Stomach (tissue), 19 donors: ENCODE data around the gene GAS2. TPM values are rescaled to one million over a fixed set of nuclear protein-coding genes. Genes with fewer than 3 reads are reported as not detected.

ENCODE experiments used
- DNase-seq, 2 donors: peaks; one replicate each; pipeline versions ENCODE4 v3.0.0 to v3.0.0-alpha.2; 2013 to 2019
- H3K27ac ChIP-seq, 5 donors: fragments of 200-600 bp in 4 of 5; sonication (generic) in 4 of 5; one replicate each; pipeline ENCODE4 v1.5.1; 2013 to 2019; ENCODE audit warnings: mild to moderate bottlenecking in 1 of 5, moderate library complexity in 1 of 5
- H3K27me3 ChIP-seq, 3 donors: fragments of 200-600 bp; sonication (generic); one replicate each; pipeline ENCODE4 v1.5.1; 2017 to 2019; ENCODE audit warnings: mixed run types in 1 of 3
- H3K36me3 ChIP-seq, 4 donors: fragments of 200-600 bp; sonication (generic); 1 replicate in 3 of 4; 2 replicates in 1 of 4; pipeline ENCODE4 v1.5.1; 2016 to 2019
- H3K4me1 ChIP-seq, 4 donors: fragments of 200-600 bp; sonication (generic); one replicate each; pipeline ENCODE4 v1.5.1; 2016 to 2019
- H3K4me3 ChIP-seq, 4 donors: fragments of 200-600 bp; sonication (generic) in 3 of 4; one replicate each; pipeline ENCODE4 v1.5.1; 2016 to 2019; ENCODE audit warnings: mild to moderate bottlenecking in 1 of 4
- H3K9me3 ChIP-seq, 4 donors: fragments of 200-600 bp; sonication (generic); one replicate each; pipeline ENCODE4 v1.5.1; 2016 to 2019
- EP300 ChIP-seq: sonication (generic); formaldehyde crosslinking; IDR thresholded peaks from one replicate; pipeline ENCODE4 v1.6.1; 2017; ENCODE audit warnings: antibody characterized with exemption
- POLR2A ChIP-seq, 4 donors: fragments of 450-650 bp; IDR thresholded peaks; one replicate each; pipeline ENCODE4 v1.6.1; 2016; ENCODE audit warnings: antibody characterized with exemption in 4 of 4, control low read depth in 2 of 4, mild to moderate bottlenecking in 1 of 4, moderate library complexity in 1 of 4
- POLR2AphosphoS5 ChIP-seq, 3 donors: sonication (generic); formaldehyde crosslinking; IDR thresholded peaks; one replicate each; pipeline ENCODE4 v1.6.1; 2016; ENCODE audit warnings: antibody characterized with exemption in 3 of 3
- WGBS, 5 donors: extraction: QIAGEN DNeasy Blood & Tissue Kit in 3 of 5; methylation state at CpG; one replicate each; pipeline versions ENCODE4 v1.1.5 to v1.1.7; 2013 to 2018; 5-methylcytosine and 5-hydroxymethylcytosine counted together
- intact Hi-C: fragments of 100-400 bp; cut with DNase I; formaldehyde crosslinking; loops from one replicate; pipeline ENCODE4 v1.15.1; 2023; ENCODE audit warnings: low total_unique reads
- long read RNA-seq, 10 donors: transcript quantifications; one replicate each; lab custom pipeline, GENCODE V29; 2026
- polyA plus RNA-seq, 3 donors: library from polyadenylated mRNA; stranded (reverse); fragments of 200-250 nt; gene quantifications; one replicate each; pipeline ENCODE4 v1.2.3, GENCODE V29; 2013
- total RNA-seq, 5 donors: library from RNA; depleted of rRNA; stranded (reverse); fragments of >200 nt; gene quantifications; one replicate each; pipeline versions ENCODE4 v1.1.0 to v1.2.3, GENCODE V29; 2014 to 2016
- TF ChIP-seq, protein P1 (sequence below), 7 experiments: fragments of 450-650 bp in 4 of 7; fragments of 200-600 bp in 3 of 7; sonication (generic) in 3 of 7; IDR thresholded peaks; one replicate each; pipeline ENCODE4 v1.5.1; 2016 to 2019; ENCODE audit warnings: antibody characterized with exemption in 7 of 7, control low read depth in 2 of 7, mild to moderate bottlenecking in 1 of 7
- donor health status: healthy with polysubstance abuse.
- donor health status: Bipolar disorder and iron deficiency.
- donor health status: healthy.

GAS2 gene
- total RNA-seq (10 to 100 TPM in 2 of 5 donors, 1 to 10 TPM in 2, under 1 TPM in 1; 0.45 to 39.4 (median 4.8) TPM), polyA plus RNA-seq (1 to 10 TPM; 1.6 to 4.0 (median 1.9) TPM)
- long read RNA-seq, donor 1 = 0 reads
- long read RNA-seq, donor 2, partial matches to known transcripts = 0 of 4 reads
- long read RNA-seq, donor 2, other reads (novel, unspliced or antisense) = 0 of 4 reads
- long read RNA-seq, donor 3, partial matches to known transcripts = 0 of 3 reads
- long read RNA-seq, donor 3, other reads (novel, unspliced or antisense) = 0 of 3 reads
- long read RNA-seq, donor 4 = 0 reads
- long read RNA-seq, donor 5, transcript GAS2-211 (1 exons, 895 nt) = major isoform, 7 of 12 reads
- long read RNA-seq, donor 5, transcript GAS2-202 (8 exons, 2,286 nt) = minor isoform, 5 of 12 reads
- long read RNA-seq, donor 5, partial matches to known transcripts = 0 of 12 reads
- long read RNA-seq, donor 5, other reads (novel, unspliced or antisense) = 0 of 12 reads
- long read RNA-seq, donor 6, transcript GAS2-211 (1 exons, 895 nt) = major isoform, 13 of 16 reads
- long read RNA-seq, donor 6, partial matches to known transcripts = 0 of 16 reads
- long read RNA-seq, donor 6, other reads (novel, unspliced or antisense) = 0 of 16 reads
- long read RNA-seq, donor 7, transcript GAS2-211 (1 exons, 895 nt) = major isoform, 5 of 5 reads
- long read RNA-seq, donor 7, partial matches to known transcripts = 0 of 5 reads
- long read RNA-seq, donor 7, other reads (novel, unspliced or antisense) = 0 of 5 reads
- long read RNA-seq, donor 8, transcript GAS2-211 (1 exons, 895 nt) = major isoform, 6 of 20 reads
- long read RNA-seq, donor 8, partial matches to known transcripts = 13 of 20 reads
- long read RNA-seq, donor 8, other reads (novel, unspliced or antisense) = 0 of 20 reads
- long read RNA-seq, donor 9 = 0 reads
- long read RNA-seq, donor 10, transcript GAS2-211 (1 exons, 895 nt) = major isoform, 8 of 13 reads
- long read RNA-seq, donor 10, partial matches to known transcripts = 5 of 13 reads
- long read RNA-seq, donor 10, other reads (novel, unspliced or antisense) = 0 of 13 reads

DNA sequence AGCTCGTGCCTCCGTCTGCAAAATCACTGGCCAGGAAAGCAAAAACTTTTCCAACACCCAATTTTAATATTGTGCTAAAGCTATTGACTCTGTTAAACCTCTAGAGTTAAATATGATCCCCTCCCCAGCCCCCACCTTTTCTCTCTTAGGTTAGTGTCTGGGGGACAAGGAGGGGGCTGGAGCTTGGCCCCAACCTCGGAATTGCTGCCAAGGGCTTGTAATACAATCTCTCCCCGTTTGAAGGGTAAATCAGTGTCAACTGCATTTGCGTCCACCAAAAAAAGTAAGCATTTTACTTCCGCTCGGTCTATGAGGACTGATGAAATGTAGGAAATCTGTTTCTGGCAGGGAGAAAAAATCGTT lies at the start of gene GAS2:
Gene GAS2, plus strand, starts transcription at position 287 of the 363 bp plus-strand sequence. CDS start 8,259 bp downstream, outside the sequence.
- Histone ChIP-seq H3K4me3 (peak within 1 kb of the TSS; percentile 48 to 56 (median 50)), H3K27ac (peak within 1 kb of the TSS; percentile 25 to 75 (median 45)), H3K4me1 (peaks cover 6 to 18% (median 10%) of the 10 kb centered on the region in 4 donors), H3K27me3 (peaks cover 0 to 25% (median 14%) of the 10 kb centered on the region in 3 donors), H3K36me3 (no peaks in the 10 kb centered on the region), H3K9me3 (no peaks in the 10 kb centered on the region)
- TF ChIP-seq, protein P1, sequence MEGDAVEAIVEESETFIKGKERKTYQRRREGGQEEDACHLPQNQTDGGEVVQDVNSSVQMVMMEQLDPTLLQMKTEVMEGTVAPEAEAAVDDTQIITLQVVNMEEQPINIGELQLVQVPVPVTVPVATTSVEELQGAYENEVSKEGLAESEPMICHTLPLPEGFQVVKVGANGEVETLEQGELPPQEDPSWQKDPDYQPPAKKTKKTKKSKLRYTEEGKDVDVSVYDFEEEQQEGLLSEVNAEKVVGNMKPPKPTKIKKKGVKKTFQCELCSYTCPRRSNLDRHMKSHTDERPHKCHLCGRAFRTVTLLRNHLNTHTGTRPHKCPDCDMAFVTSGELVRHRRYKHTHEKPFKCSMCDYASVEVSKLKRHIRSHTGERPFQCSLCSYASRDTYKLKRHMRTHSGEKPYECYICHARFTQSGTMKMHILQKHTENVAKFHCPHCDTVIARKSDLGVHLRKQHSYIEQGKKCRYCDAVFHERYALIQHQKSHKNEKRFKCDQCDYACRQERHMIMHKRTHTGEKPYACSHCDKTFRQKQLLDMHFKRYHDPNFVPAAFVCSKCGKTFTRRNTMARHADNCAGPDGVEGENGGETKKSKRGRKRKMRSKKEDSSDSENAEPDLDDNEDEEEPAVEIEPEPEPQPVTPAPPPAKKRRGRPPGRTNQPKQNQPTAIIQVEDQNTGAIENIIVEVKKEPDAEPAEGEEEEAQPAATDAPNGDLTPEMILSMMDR (IDR thresholded peaks at IDR 0.05) = no peak
- TF ChIP-seq EP300 (no peak), POLR2AphosphoS5 (IDR thresholded peaks at IDR 0.05) (no peak), POLR2A (IDR thresholded peaks at IDR 0.05) (no peak)
- intact Hi-C loops = no loop called here
- no peak for DNase-seq
- 2 to 8% (median 3%) methylated on average over 8 of the region's 8 CpGs for WGBS, 5 donors

DNA sequence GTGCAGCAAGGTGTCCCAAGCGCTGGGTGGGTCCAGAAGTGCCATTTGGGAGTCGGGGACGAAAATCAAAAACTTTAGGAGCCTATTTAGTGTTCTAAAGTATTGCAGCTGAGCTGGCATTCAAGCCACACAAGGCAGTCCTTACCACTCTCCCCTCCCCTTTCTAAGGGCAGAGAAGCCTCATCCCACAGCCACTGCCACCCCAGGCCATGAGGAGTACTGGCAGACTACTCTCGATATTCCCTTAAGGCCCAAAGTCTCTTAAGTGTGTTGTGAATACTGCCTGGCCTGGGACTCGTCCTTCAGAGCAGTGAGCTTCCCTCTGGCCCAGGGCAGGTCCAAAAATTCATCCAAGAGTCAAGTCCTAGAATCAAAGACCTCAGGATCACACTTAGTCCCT lies 48.5 kb upstream of the GAS2 start:
- H3K4me1 ChIP-seq = peaks cover 0 to 3% (median 0%) of the 10 kb centered on the region in 4 donors
- TF ChIP-seq EP300 = no peak
- TF ChIP-seq POLR2AphosphoS5 (IDR thresholded peaks at IDR 0.05) = no peak
- TF ChIP-seq, protein P1 (IDR thresholded peaks at IDR 0.05) = no peak
- TF ChIP-seq POLR2A (IDR thresholded peaks at IDR 0.05) = no peak
- no peak for DNase-seq
- WGBS, 5 donors = 85 to 94% (median 89%) methylated on average over 5 of the region's 5 CpGs
- H3K36me3 ChIP-seq = no peaks in the 10 kb centered on the region
- H3K4me3 ChIP-seq = no peak overlapping the region
- no peaks in the 10 kb centered on the region for H3K9me3 ChIP-seq
- intact Hi-C loops = no loop called here
- no peaks in the 10 kb centered on the region for H3K27me3 ChIP-seq
- H3K27ac ChIP-seq = no peak overlapping the region

DNA sequence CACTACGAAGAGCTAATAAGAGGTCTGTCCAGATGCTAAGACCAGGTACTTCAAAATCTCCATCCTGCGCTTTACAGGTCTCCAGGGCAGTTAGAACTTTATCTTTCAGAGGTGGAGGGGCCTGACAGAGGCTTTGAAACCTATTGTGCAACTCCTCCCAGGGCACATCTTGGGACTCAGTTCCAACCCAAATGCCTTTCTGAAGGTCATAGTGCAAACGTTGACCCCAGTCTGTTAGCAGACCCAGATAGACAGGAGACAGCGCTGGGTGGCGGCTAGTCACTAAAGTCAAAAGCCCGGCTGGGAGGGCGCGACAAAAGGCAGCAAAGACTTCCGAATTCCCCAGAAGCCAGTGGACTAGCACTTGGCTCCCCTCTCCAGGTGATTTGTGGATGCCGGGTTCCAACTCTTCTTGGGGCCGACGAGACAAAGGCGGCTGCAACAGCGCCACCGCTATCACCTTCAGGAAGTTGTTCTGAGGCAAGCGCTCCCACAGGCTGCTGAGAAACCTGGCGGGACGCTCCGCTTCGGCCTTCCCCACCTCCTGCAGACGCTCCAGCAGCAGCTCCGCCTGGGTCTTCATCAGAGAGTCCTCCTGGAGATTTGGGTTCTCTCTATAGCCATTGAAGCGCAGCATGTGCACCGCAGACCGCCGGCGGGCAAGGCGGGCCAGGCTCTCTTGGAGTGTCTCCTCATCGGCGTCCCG lies 41.5 kb upstream of the GAS2 start:
- Histone ChIP-seq H3K4me1 (peaks cover 18 to 32% (median 21%) of the 10 kb centered on the region in 4 donors), H3K27me3 (no peaks in the 10 kb centered on the region), H3K4me3 (peak overlapping the region; percentile 79 to 96 (median 88)), H3K36me3 (no peaks in the 10 kb centered on the region), H3K9me3 (no peaks in the 10 kb centered on the region), H3K27ac (peak overlapping the region; percentile 90 to 94 (median 92))
- DNase-seq = peak; percentile 73 to 91
- 3 to 8% (median 4%) methylated on average over 16 to 31 of the region's 31 CpGs for WGBS, 5 donors
- TF ChIP-seq, protein P1 (IDR thresholded peaks at IDR 0.05) = peak in 2 of 7 experiments; percentile 20 to 35
- TF ChIP-seq EP300 (no peak), POLR2AphosphoS5 (IDR thresholded peaks at IDR 0.05) (no peak), POLR2A (IDR thresholded peaks at IDR 0.05) (no peak)
- intact Hi-C loops = no loop called here
